Loucy (cell line): ENCODE measurements around the gene CLIP3.
"Not testable (repeated sequence)": the region's sequence is repeated elsewhere in the genome, so short reads cannot be mapped to it uniquely, and the experiment has no call there.

ENCODE experiments used
- CTCF ChIP-seq: fragments of 200-600 bp; sonication (generic); conservative IDR thresholded peaks from 2 replicates; pipeline ENCODE4 v1.5.1; 2014; ENCODE audit warnings: mild to moderate bottlenecking, antibody characterized with exemption, low read length
- EZH2phosphoT487 ChIP-seq: fragments of 200-600 bp; IDR thresholded peaks from 2 replicates; pipeline ENCODE4 v1.6.1; 2018; ENCODE audit warnings: antibody characterized with exemption, mild to moderate bottlenecking, moderate library complexity, borderline replicate concordance

GRCh38 chr19:36041092-36041491 lies 8.4 kb upstream of the CLIP3 start:
- TF ChIP-seq CTCF, EZH2phosphoT487: not testable (repeated sequence)
